Stimulated activated CD4-positive, alpha-beta T cell treated with anti-CD3 and anti-CD28 coated beads, Interleukin-1b, Interleukin-23, amount 100 ng/mL, for 4 hours (primary cell): ENCODE results near the gene ATF3.

Experiments used
- DNase-seq, 2 donors: peaks; one replicate each; pipeline ENCODE4 v3.0.0-alpha.2; 2020; ENCODE audit warnings: low read depth in 2 of 2

ATF3 gene

DNA sequence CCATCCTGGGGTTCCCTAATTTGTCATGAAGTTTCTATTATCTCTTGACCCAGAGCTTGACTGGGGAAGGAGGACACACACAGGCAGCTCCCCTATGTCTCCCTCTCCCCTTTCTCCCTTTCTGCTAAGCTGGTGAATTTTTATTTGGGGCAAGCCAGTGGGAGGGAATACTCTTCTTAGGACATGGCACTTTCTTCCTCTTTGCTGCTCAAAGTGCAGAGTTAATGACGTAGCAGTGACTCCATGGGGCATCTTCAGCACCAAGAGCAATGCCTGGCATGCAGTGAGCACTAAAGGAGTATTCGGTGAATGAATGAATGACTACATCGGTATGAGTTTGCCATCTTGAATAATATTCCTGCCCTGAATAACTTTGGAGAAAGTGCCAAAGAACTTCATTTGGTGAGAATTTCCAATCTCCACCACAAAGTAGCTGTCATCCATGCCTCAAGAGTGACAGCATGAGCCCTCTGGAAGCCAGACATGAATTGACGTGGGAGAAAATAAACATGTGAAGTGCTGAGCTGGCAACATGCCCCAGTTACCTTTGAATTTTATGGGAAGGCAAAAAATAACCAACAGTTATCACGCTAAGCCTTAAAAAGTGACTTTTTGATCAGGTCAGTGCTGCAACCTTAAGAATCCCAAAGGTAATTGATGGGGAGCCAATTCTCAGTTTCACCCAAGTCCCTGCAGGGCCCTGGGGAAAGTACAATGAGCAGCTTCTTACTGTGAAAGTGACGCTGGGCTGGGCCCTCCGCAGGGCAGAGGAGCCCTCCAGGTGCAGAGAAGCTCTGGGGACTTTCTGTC lies 22.1 kb upstream of the ATF3 start:
- no peak for DNase-seq

- no peak for DNase-seq
These were observed 21.3 kb upstream of the ATF3 start for GRCh38 chr1:212587016-212587887.

GRCh38 chr1:212587888-212588510 lies 20.6 kb upstream of the ATF3 start:
- no peak for DNase-seq

- DNase-seq = no peak
These were observed 19.1 kb upstream of the ATF3 start for GRCh38 chr1:212589446-212589845.

GRCh38 chr1:212591922-212592321 lies 16.6 kb upstream of the ATF3 start:
- no peak for DNase-seq

DNA sequence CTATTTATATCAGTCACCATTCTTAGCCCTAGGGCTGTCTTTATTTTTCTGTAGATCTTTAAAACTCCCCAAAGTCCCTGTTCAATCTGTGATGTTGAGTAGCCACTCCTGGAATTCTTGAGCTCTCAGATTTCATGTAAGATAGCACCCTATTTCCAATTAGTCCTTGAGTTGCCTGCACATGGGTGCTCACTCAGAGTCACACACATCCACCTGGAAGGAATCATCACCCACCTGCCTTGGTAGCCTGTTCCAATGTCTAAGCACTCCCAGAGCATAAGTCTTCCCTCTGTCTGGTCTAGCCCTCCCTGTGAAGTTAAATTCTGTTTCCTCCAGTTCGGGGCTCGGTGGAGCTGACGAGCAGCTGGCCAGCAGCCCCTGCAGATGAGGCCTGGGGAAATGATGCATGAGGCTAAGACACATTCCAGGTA lies 14.7 kb upstream of the ATF3 start:
- DNase-seq = no peak

DNA sequence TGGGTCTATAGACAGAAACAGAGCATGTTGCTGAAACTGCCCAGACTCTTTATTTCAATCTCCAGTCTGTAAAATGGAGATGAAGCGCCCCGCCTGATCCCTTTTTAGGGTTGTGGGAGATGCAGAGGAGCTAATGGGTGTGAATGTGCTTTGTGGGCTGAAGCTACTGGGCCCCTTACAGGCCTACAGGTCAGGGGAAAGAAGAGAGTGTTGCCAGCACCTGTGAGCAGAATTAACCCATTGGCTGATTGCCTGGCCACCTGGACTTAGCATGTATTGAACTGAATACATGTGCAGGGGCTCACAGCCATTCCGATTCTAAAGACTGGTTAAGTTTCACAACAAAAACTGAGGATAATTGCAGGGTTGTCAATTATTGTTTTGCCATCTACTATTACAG lies 13.9 kb upstream of the ATF3 start:
- DNase-seq = no peak

DNA sequence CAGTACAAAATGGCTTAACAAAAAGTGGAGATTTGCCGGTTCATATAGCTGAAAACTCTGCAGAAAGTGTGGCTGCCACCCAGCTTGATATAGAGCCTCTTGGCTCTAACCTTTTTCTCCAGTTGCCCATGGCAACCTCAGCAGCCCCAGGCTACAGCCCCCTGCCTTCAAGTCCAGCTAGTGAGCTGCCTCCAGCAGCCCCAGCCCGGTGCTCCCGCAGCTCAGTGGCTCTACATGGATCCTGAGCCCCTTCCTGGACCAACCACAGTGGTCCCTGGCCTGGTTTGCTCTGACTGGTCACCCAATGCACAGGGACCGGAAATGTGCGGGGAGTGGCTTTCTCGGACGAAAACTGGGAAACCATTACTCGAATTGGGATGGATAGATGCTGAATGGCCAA lies 13.3 kb upstream of the ATF3 start:
- no peak for DNase-seq

GRCh38 chr1:212595787-212596714 lies 12.5 kb upstream of the ATF3 start:
- peak in 1 of 2 donors; percentile 32 for DNase-seq

DNA sequence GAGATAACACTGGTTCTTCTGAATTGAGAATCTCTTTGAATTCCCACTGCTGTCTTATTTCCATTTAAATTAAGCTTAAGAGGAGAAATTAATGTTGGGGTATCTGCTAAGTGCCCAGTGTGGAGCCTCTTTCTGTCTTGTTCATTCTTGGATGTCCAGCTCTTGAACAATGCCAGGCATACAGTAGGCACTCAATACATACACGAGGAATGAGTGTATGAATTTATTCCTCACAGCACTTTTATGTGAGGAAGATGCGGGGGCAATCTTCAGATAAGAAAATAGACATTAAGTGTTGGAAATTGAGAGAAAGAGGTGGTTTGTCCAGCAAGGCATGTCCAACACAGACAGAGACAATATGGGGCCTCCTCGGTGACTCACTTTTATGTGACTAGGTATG lies 11.8 kb upstream of the ATF3 start:
- no peak for DNase-seq

DNA sequence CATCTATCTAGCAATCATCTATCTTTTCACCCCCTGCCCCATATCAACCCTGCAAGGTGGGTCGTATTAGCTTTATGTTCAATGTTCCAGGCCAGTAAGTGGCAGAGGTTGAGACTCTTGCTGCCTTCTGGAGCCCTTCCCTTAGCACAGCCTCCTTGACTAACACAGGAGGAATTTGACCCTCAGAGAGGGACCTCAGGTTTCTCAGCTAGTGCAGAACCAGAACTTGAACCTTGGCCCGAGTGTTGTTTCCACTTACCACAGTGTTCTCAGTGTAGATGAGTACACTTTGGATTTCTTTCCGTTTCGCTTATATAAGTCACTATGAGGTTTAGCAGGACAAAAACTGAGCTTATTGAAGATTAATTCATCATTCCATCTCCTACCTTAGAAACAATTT lies 11.1 kb upstream of the ATF3 start:
- no peak for DNase-seq

DNA sequence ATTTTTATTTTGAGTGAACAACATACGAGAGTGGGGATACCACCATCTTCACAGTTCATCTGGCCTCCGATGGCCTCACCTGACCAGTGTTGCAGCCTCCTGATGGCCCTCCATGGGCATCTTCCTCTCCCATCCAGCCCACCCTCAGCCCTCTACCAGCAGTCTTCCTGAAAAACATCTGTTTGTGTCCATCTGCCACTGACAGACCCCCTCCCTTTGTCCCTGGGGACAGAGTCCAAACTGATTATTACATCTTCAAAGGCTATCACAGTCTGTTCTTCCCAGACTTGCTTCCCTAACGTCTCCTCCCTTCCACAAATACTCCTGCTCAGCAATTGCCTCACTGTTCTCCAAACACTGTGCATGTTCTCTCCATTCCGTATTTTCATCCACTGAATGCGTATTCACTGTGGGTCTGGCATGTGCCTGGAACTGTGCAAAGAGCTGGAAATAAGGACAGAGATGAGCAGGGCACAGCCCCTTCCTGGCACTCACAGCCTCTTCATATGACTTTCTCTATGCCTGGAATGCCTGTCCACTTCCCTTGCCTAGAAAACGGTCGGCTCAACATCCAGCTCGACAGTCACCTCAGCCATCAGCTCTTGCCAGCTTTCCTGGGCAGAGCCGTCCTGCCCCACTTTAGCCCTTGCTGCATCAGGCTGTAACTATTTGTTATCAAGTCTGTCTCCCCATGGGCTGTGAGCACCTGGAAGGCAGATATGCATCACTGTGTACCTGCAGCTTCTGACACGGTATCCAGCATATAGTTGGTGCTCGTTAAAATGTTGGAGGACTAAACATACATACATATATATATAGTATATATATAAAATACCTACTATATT lies 8.3 kb upstream of the ATF3 start:
- no peak for DNase-seq

- DNase-seq = no peak
These were observed 7.6 kb upstream of the ATF3 start for GRCh38 chr1:212600980-212601379.

- no peak for DNase-seq
These were observed 7.0 kb upstream of the ATF3 start for GRCh38 chr1:212601524-212601923.

DNA sequence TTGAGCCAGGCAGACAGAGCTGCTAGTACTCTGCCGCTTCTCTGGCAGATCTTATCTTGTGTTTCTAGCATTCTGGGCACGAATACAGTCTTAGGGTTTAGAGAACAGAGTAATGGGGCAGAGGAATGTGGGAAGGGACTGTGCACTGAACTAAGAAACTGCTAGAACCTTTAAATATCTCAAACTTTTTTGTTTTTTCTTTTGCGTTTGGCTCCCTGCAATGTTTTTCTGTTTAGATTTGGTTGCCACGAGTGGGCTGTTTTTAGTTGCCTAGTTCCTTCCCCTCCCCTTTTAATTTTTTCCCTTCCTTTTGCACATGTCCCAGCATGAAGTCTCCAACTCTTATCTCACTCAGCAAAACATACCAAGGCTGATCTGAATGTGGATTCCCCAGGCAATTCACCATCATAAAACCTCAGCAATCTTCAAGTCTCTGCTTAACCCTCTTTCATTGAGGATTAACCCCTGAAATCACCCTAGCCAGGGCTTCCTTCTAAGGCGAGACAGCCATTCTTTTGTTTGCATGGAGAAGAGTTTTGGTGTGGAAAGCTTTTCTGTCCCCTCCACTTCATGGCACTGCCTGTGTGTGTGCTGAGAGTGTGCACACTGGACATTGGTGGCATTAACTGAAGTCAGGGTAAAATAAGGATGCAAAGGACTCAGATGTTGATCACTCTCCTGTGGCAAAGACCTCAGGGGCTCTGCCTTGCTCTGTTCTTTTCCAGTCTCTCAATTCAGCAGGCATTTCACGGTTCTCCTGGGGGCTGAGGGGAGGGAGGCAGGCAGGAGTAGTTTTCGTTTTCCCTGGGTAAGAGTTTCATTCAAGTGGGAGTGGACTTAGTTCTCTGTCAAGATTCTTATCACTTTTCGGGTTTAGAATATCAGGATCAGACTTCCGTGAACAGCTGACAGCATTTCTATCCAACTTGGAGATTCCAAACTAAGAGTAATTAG lies 2.8 kb upstream of the ATF3 start:
- DNase-seq = no peak

DNA sequence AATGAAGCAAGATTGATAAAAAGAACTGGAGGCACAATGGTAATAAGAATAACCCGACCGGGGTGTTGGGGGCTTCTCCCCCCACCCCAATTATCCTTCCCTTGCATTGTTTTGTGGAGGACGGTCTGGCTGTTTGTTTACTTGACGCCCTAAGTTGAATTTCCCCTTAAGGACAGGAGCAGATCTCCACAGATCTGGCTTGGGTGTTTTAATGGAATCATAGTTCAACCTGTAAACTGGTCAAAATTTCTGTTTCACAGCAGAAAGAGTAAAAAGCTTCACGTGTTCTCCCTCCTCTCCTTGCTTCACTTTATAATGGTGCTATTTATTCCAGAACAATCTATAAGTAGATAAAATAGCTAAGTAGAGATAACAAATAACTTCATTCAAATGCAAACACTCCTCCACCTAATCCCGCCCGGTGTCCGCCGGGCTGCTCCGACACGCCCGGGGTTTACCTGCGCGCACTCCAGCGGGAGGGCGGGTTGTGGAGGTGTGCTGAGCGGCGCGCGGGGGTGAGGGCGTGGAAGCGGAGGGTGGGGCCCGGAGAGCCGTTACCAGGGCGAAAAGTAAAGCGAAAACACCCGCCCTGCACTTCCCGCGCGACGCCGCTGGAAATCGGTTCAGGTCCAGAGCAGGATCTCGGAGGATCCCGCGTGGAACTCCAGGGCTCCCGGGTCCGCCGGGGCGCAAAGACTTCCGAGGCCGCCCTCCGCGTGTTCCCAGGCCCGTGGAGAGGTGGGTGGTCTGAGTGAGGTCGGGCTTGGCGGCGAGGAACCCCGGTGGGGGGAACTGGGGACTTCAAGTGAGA lies 2.0 kb upstream of the ATF3 start:
- peak; percentile 41 to 44 for DNase-seq

DNA sequence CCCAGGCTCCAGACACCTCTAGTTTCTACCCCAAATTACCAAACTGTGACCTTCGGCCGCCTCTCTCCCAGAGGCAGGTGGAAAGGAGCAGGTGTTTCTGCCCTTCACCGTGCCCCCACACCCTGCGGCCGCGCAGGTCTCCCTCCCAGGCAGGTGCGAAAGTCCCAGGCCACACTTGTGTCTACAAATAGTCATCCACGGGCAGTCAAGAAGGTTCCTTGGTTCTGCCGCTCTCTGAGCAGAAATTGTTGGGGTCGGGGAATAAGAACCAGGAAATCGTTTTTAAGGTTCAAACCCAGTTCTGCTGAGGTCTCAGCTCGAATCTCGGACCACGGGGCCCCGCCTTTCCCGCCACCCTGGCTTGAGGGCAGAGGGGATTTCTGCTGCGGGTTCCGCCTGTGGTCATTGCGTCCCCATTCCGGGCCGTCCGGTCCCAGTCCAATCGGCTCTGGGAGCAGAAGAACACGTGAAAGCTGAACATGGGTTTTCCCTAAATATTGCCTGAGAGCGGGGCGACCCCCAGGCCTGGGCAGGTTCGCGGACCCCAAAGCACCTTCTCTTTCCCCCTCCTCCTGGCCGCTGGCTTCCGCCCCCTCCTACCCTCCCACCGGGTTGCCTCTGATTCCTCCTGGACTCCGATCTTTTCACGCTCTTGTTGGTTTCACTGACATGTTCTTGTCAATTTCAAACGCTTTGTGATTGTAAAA lies 1.2 kb upstream of the ATF3 start:
- peak in 1 of 2 donors; percentile 8 for DNase-seq

DNA sequence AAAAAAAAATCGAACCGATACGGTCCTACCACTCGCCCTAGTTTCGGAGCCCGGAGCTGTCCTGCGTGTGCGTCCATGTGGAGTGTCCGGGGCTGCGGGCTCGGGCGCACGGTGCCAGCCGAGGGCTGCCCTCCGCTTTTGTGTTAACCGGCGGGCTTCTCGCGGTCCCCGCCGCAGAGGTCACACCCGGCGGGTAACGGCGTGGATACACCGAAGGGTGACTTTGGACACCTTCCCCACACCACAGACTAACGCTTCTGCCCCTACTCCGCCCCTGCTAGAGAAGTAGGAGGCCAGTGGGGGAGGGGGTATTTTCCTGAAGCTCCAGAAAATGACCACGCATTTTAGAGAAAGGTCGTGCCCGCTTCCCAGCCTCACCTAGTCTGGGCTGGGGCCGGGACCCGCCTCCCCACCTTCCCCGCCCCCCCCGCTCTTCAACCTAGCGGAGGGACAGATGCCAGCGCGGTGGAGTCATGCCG lies 609 bp upstream of the ATF3 start:
- peak in 1 of 2 donors; percentile 8 for DNase-seq
